ENCODE measurements around the gene CTBP2. TPM values are rescaled to one million over a fixed set of nuclear protein-coding genes. Genes with fewer than 3 reads are reported as not detected.

CTBP2 gene
- total RNA-seq, 3 donors from 2014 or later (not counting 1 experiment from before 2014, with no cell fraction given): 120 to 179 (median 124) TPM

DNA sequence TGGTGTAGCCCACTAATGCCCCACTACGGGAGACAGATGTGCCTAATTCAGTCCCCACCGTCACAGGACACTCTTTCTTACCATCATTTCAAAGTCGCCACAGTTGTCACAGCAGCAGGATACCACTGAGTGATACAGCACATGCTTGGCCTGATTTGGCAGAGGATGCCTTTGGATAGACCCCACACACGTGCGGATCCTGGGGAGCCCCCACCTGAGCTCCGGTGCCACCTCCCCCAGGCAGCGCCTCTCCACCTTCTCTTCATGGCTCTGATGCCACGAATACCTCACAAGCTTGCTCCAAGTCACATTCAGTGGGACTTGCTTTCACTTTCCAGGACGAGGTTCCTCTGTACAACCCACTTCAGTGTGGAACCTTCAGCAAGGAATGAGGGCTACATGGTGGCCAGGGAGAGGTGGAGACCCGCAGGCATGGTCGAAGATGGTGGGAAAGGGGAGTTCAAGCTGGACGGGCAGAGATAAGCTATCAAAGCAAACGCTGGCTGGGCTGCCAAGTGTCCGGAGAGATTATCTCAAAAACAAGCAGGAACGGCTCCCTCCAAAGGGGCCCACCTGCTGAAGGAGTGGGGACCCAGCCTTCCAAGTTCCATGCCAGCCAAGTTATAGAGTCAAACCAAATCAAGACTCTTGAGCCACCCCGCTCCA, 111.0 kb downstream of the CTBP2 start:
- peaks cover 78 to 81% of the 10 kb centered on the region in 2 donors for H3K4me1 Mint-ChIP-seq
- WGBS (ENCODE audit: insufficient coverage): 62% methylated on average over 16 of the region's 16 CpGs
- H3K27me3 Mint-ChIP-seq (ENCODE audit: low read depth in 2 of 2): no peaks in the 10 kb centered on the region
- intact Hi-C loops (cut with micrococcal nuclease): no loop called here
- ATAC-seq: no peak
- Histone ChIP-seq H3K9me3 (ENCODE audit: control insufficient read depth, insufficient read depth, low read length) (no peaks in the 10 kb centered on the region), H3K36me3 (ENCODE audit: control insufficient read depth, insufficient read depth, low read length) (no peaks in the 10 kb centered on the region), H3K27me3 (ENCODE audit: control insufficient read depth, insufficient read depth, low read length) (no peaks in the 10 kb centered on the region), H3K4me3 (ENCODE audit: low read length) (no peak overlapping the region), H3K27ac (ENCODE audit: low read length) (no peak overlapping the region), H3K4me1 (ENCODE audit: control insufficient read depth, insufficient read depth, low read length) (peaks cover 23% of the 10 kb centered on the region)
- H3K27ac Mint-ChIP-seq: peak overlapping the region; percentile 85 to 88
- TF ChIP-seq, protein P1, sequence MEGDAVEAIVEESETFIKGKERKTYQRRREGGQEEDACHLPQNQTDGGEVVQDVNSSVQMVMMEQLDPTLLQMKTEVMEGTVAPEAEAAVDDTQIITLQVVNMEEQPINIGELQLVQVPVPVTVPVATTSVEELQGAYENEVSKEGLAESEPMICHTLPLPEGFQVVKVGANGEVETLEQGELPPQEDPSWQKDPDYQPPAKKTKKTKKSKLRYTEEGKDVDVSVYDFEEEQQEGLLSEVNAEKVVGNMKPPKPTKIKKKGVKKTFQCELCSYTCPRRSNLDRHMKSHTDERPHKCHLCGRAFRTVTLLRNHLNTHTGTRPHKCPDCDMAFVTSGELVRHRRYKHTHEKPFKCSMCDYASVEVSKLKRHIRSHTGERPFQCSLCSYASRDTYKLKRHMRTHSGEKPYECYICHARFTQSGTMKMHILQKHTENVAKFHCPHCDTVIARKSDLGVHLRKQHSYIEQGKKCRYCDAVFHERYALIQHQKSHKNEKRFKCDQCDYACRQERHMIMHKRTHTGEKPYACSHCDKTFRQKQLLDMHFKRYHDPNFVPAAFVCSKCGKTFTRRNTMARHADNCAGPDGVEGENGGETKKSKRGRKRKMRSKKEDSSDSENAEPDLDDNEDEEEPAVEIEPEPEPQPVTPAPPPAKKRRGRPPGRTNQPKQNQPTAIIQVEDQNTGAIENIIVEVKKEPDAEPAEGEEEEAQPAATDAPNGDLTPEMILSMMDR (IDR thresholded peaks at IDR 0.05): no peak
- H3K36me3 Mint-ChIP-seq: no peaks in the 10 kb centered on the region
- H3K9me3 Mint-ChIP-seq: no peaks in the 10 kb centered on the region
- H3K4me3 Mint-ChIP-seq: peak overlapping the region; percentile 0
- no peak for DNase-seq

DNA sequence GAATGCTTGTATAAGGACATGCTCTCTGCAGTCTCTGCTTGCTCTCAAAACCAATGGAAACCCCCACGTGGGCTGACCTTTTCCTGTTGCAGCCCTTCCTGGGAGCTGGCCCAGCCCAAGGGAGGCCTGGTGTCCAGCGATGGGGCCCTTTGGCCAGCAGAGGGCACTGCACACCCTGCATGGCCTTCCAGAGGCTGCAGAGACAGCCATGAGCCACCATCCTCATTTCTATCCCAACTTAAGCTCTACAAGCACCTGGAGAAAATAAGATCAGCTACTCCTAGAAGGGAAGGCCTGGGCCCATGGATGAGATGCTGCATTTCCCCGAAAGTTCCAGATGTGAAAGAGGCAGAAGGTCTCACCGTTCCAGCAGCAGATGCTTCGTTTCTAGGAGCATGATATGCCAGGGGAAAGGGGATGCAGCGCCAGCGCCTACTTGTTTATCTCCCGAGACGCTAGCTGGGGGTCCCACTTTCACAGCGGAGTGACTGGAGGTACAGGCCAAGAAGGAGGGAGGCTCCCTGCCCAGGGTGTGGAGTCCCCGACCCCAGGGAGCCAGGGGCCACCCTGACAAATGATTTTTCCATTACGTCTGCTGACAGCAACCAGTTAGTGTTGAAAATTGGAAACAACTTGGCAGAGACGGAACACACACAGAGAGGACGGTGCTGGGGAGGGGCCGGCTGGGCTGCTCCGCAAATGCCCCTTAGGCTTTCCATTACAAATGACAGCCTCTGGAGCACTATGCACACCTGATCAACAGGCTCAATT, 112.1 kb downstream of the CTBP2 start:
- no peaks in the 10 kb centered on the region for H3K36me3 Mint-ChIP-seq
- Histone ChIP-seq H3K4me3 (ENCODE audit: low read length) (no peak overlapping the region), H3K27me3 (ENCODE audit: control insufficient read depth, insufficient read depth, low read length) (no peaks in the 10 kb centered on the region), H3K4me1 (ENCODE audit: control insufficient read depth, insufficient read depth, low read length) (peaks cover 20% of the 10 kb centered on the region), H3K9me3 (ENCODE audit: control insufficient read depth, insufficient read depth, low read length) (no peaks in the 10 kb centered on the region), H3K27ac (ENCODE audit: low read length) (no peak overlapping the region), H3K36me3 (ENCODE audit: control insufficient read depth, insufficient read depth, low read length) (no peaks in the 10 kb centered on the region)
- peaks cover 80 to 81% of the 10 kb centered on the region in 2 donors for H3K4me1 Mint-ChIP-seq
- peak overlapping the region; percentile 85 to 88 for H3K27ac Mint-ChIP-seq
- intact Hi-C loops (cut with micrococcal nuclease): loop anchor here (1.0 kb wide), 2 partner anchors 170 to 295 kb away; no protein-coding TSS in a partner anchor
- no peaks in the 10 kb centered on the region for H3K27me3 Mint-ChIP-seq (ENCODE audit: low read depth in 2 of 2)
- WGBS (ENCODE audit: insufficient coverage): 80% methylated on average over 16 of the region's 16 CpGs
- ATAC-seq (peak; percentile 89 to 96 (median 94)), DNase-seq (peak; percentile 64 to 69)
- no peaks in the 10 kb centered on the region for H3K9me3 Mint-ChIP-seq
- TF ChIP-seq, protein P1 (IDR thresholded peaks at IDR 0.05): peak; percentile 91
- no peak overlapping the region for H3K4me3 Mint-ChIP-seq

DNA sequence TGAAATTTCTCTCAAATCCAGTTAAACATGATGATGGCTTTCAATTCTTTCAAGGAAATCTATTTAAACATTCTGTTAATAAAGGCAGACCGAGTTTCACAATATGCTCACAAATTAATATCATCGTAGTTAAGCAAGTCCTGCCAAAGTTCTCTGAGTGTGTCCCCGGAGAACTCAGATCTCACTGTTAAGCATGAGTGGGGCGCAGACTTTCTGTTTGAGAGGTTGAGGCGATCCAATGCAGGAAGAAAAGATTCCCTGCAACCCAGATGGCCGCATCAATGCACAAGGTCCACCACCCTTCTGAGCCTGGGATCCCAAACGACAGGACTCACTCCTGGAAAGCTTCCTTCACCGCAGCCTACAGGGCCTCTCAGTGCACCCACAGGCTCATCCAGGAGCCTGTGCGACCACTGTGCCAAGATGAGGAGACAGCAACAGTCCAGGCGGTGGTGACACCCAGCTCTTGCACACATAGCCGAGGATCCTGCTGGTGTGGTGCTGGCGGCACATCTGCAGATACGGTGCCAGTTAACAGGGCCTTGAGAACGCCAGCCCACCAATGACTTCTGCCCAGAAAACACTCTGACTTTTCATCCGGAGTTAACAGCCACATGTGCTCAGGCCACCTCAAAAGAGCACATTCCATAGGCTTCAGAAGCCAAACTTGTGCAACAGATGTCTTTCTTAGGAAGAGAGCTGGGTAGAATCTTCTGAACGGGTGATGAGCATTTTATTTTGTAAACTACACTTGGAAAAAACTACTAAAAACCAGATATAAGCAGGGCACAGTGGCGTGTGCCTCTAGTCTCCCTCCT, 116.3 kb downstream of the CTBP2 start:
- no peaks in the 10 kb centered on the region for H3K27me3 Mint-ChIP-seq (ENCODE audit: low read depth in 2 of 2)
- no peaks in the 10 kb centered on the region for H3K36me3 ChIP-seq (ENCODE audit: control insufficient read depth, insufficient read depth, low read length)

More for the DNA sequence above, 116.3 kb downstream of the CTBP2 start:
- ATAC-seq: no peak
- intact Hi-C loops (cut with micrococcal nuclease): no loop called here
- no peak for DNase-seq
- Histone ChIP-seq H3K27ac (ENCODE audit: low read length) (no peak overlapping the region), H3K4me1 (ENCODE audit: control insufficient read depth, insufficient read depth, low read length) (peaks cover 32% of the 10 kb centered on the region), H3K9me3 (ENCODE audit: control insufficient read depth, insufficient read depth, low read length) (no peaks in the 10 kb centered on the region), H3K27me3 (ENCODE audit: control insufficient read depth, insufficient read depth, low read length) (no peaks in the 10 kb centered on the region), H3K4me3 (ENCODE audit: low read length) (no peak overlapping the region)
- H3K4me1 Mint-ChIP-seq: peaks cover 75 to 79% of the 10 kb centered on the region in 2 donors
- 94% methylated on average over 16 of the region's 17 CpGs for WGBS (ENCODE audit: insufficient coverage)
- H3K36me3 Mint-ChIP-seq: no peaks in the 10 kb centered on the region
- H3K4me3 Mint-ChIP-seq: no peak overlapping the region
- H3K9me3 Mint-ChIP-seq: no peaks in the 10 kb centered on the region
- peak overlapping the region; percentile 80 to 83 for H3K27ac Mint-ChIP-seq
- TF ChIP-seq, protein P1 (IDR thresholded peaks at IDR 0.05): no peak

Data from natural killer cell (primary cell).